Spleen (tissue), 11 donors: Measurements from ENCODE around the gene GBX2. TPM values are rescaled to one million over a fixed set of nuclear protein-coding genes. Genes with fewer than 3 reads are reported as not detected.

ENCODE experiments used
- DNase-seq: peaks from one replicate; pipeline ENCODE4 v3.0.0-alpha.2; 2020
- H3K27ac ChIP-seq, 8 donors: fragments of 200-600 bp; sonication (generic) in 7 of 8; 1 replicate in 4 of 8; 2 replicates in 4 of 8; pipeline versions ENCODE4 v1.5.0 to v1.8.0; 2016 to 2021; ENCODE audit warnings: inconsistent platforms in 4 of 8, mild to moderate bottlenecking in 4 of 8, moderate library complexity in 1 of 8
- H3K27me3 ChIP-seq, 7 donors: fragments of 200-600 bp; sonication (generic) in 6 of 7; replicated peaks in 1 of 7; 1 replicate in 4 of 7; 2 replicates in 3 of 7; pipeline versions ENCODE4 v1.5.0 to v1.8.0; 2016 to 2021; ENCODE audit warnings: inconsistent platforms in 3 of 7, mild to moderate bottlenecking in 1 of 7
- H3K36me3 ChIP-seq, 6 donors: fragments of 200-600 bp; sonication (generic) in 5 of 6; 1 replicate in 4 of 6; 2 replicates in 2 of 6; pipeline versions ENCODE4 v1.5.0 to v1.8.0; 2016 to 2021; ENCODE audit warnings: inconsistent platforms in 2 of 6
- H3K4me1 ChIP-seq, 6 donors: fragments of 200-600 bp; sonication (generic) in 5 of 6; 1 replicate in 3 of 6; 2 replicates in 3 of 6; pipeline versions ENCODE4 v1.5.0 to v1.8.0; 2016 to 2021; ENCODE audit warnings: inconsistent platforms in 3 of 6
- H3K4me3 ChIP-seq, 8 donors: fragments of 200-600 bp; sonication (generic) in 7 of 8; 1 replicate in 4 of 8; 2 replicates in 4 of 8; pipeline versions ENCODE4 v1.5.0 to v1.8.0; 2016 to 2021; ENCODE audit warnings: inconsistent platforms in 4 of 8, mild to moderate bottlenecking in 4 of 8, moderate library complexity in 2 of 8
- H3K9me3 ChIP-seq, 8 donors: fragments of 200-600 bp; sonication (generic) in 7 of 8; 1 replicate in 4 of 8; 2 replicates in 4 of 8; pipeline versions ENCODE4 v1.5.0 to v1.8.0; 2016 to 2021; ENCODE audit warnings: inconsistent platforms in 4 of 8
- CTCF ChIP-seq, 11 experiments: fragments of 200-600 bp in 7 of 11; fragments of 450-650 bp in 4 of 11; sonication (generic) in 4 of 11; IDR thresholded peaks in 8 of 11; conservative IDR thresholded peaks in 3 of 11; 1 replicate in 7 of 11; 2 replicates in 4 of 11; pipeline versions ENCODE4 v1.4.0 to v1.8.0; 2016 to 2021; ENCODE audit warnings: antibody characterized with exemption in 11 of 11, inconsistent platforms in 4 of 11, mild to moderate bottlenecking in 1 of 11
- POLR2A ChIP-seq, 3 donors: fragments of 450-650 bp; IDR thresholded peaks; one replicate each; pipeline ENCODE4 v1.5.1; 2017; ENCODE audit warnings: antibody characterized with exemption in 3 of 3, mild to moderate bottlenecking in 1 of 3
- POLR2AphosphoS5 ChIP-seq, 3 donors: sonication (generic); formaldehyde crosslinking; IDR thresholded peaks; one replicate each; pipeline ENCODE4 v1.5.1; 2017; ENCODE audit warnings: antibody characterized with exemption in 3 of 3
- WGBS, 5 donors: extraction: QIAGEN DNeasy Blood & Tissue Kit in 3 of 5; methylation state at CpG; one replicate each; pipeline versions ENCODE4 v1.1.5 to v1.1.7; 2013 to 2018; 5-methylcytosine and 5-hydroxymethylcytosine counted together
- intact Hi-C: fragments of 100-400 bp; cut with DNase I; formaldehyde crosslinking; loops from one replicate; pipeline ENCODE4 v1.15.0; 2023; ENCODE audit warnings: low total_unique reads
- polyA plus RNA-seq, 3 donors: library from polyadenylated mRNA; stranded (reverse); fragments of 200-250 nt; gene quantifications; one replicate each; pipeline ENCODE4 v1.2.1, GENCODE V29; 2013
- total RNA-seq, 7 donors: library from RNA; depleted of rRNA in 3 of 7; stranded (reverse); fragments of >200 nt in 3 of 7; fragmentation: NEBNext Ultra II Directional in 4 of 7; extraction: Animal tissue kit (Norgen Biotek cat#: 25700) in 4 of 7; gene quantifications; one replicate each; pipeline versions ENCODE4 v1.1.0 to v1.2.1, GENCODE V29; 2016 to 2021
- donor health status: healthy with polysubstance abuse.
- donor health status: DM: no; HTN: no; CAD: no; lungs with moderate emphysema.
- donor health status: DM: no; HTN: no; CAD: no.
- donor health status: Bipolar disorder and iron deficiency.
- donor health status: healthy.
- donor health status: DM: no; HTN: no; CAD: no.
- donor health status: DM: yes; HTN: yes; CAD: no.

The GBX2 gene
- total and polyA plus RNA-seq, 10 donors, result 0.69 TPM; not detected in 9

GRCh38 chr2:236210536-236210935 is 42.4 kb upstream of the GBX2 start:
- H3K27me3 ChIP-seq, result peaks cover 0 to 62% (median 7%) of the 10 kb centered on the region in 7 donors
- H3K4me3 ChIP-seq, result no peak overlapping the region
- no peak overlapping the region for H3K27ac ChIP-seq
- no peaks in the 10 kb centered on the region for H3K36me3 ChIP-seq
- TF ChIP-seq POLR2AphosphoS5 (IDR thresholded peaks at IDR 0.05), result no peak
- no peak for TF ChIP-seq POLR2A (IDR thresholded peaks at IDR 0.05)
- TF ChIP-seq CTCF (IDR thresholded peaks at IDR 0.05 in 8 of 11, conservative IDR thresholded peaks at IDR 0.05 in 3 of 11), result no peak
- H3K9me3 ChIP-seq, result peaks cover 0 to 24% (median 12%) of the 10 kb centered on the region in 8 donors
- no peak for DNase-seq
- H3K4me1 ChIP-seq, result no peaks in the 10 kb centered on the region
- intact Hi-C loops, result no loop called here
- 71 to 83% (median 76%) methylated on average over 8 of the region's 8 CpGs for WGBS, 5 donors

- H3K9me3 ChIP-seq, result peaks cover 0 to 29% (median 17%) of the 10 kb centered on the region in 8 donors
- no peaks in the 10 kb centered on the region for H3K36me3 ChIP-seq
- H3K27ac ChIP-seq, result no peak overlapping the region
- peaks cover 0 to 61% (median 7%) of the 10 kb centered on the region in 7 donors for H3K27me3 ChIP-seq
- no peaks in the 10 kb centered on the region for H3K4me1 ChIP-seq
- intact Hi-C loops, result no loop called here
- TF ChIP-seq POLR2A (IDR thresholded peaks at IDR 0.05) (no peak), CTCF (IDR thresholded peaks at IDR 0.05 in 8 of 11, conservative IDR thresholded peaks at IDR 0.05 in 3 of 11) (no peak), POLR2AphosphoS5 (IDR thresholded peaks at IDR 0.05) (no peak)
- no peak for DNase-seq
- no peak overlapping the region for H3K4me3 ChIP-seq
- WGBS, 5 donors, result 74 to 84% (median 76%) methylated on average over 5 of the region's 5 CpGs
Observed at GRCh38 chr2:236209996-236210395, 41.8 kb upstream of the GBX2 start.

- peaks cover 0 to 58% (median 7%) of the 10 kb centered on the region in 7 donors for H3K27me3 ChIP-seq
- intact Hi-C loops, result no loop called here
- no peaks in the 10 kb centered on the region for H3K4me1 ChIP-seq
- no peak overlapping the region for H3K27ac ChIP-seq
- 64 to 69% (median 68%) methylated on average over 6 of the region's 6 CpGs for WGBS, 5 donors
- no peak for TF ChIP-seq CTCF (IDR thresholded peaks at IDR 0.05 in 8 of 11, conservative IDR thresholded peaks at IDR 0.05 in 3 of 11)
- no peak for TF ChIP-seq POLR2A (IDR thresholded peaks at IDR 0.05)
- TF ChIP-seq POLR2AphosphoS5 (IDR thresholded peaks at IDR 0.05), result no peak
- no peak for DNase-seq
- peaks cover 0 to 34% (median 18%) of the 10 kb centered on the region in 8 donors for H3K9me3 ChIP-seq
- no peak overlapping the region for H3K4me3 ChIP-seq
- no peaks in the 10 kb centered on the region for H3K36me3 ChIP-seq
Observed at GRCh38 chr2:236209535-236209934, 41.3 kb upstream of the GBX2 start.

- WGBS, 5 donors, result 70 to 82% (median 77%) methylated on average over 28 of the region's 28 CpGs
- H3K4me3 ChIP-seq, result no peak overlapping the region
- intact Hi-C loops, result no loop called here
Observed at GRCh38 chr2:236208019-236208926, 40.1 kb upstream of the GBX2 start.

More at GRCh38 chr2:236208019-236208926, 40.1 kb upstream of the GBX2 start:
- TF ChIP-seq CTCF (IDR thresholded peaks at IDR 0.05 in 8 of 11, conservative IDR thresholded peaks at IDR 0.05 in 3 of 11) (no peak), POLR2A (IDR thresholded peaks at IDR 0.05) (no peak), POLR2AphosphoS5 (IDR thresholded peaks at IDR 0.05) (no peak)
- Histone ChIP-seq H3K27me3 (peaks cover 0 to 56% (median 0%) of the 10 kb centered on the region in 7 donors), H3K36me3 (no peaks in the 10 kb centered on the region), H3K9me3 (peaks cover 0 to 41% (median 18%) of the 10 kb centered on the region in 8 donors), H3K4me1 (no peaks in the 10 kb centered on the region), H3K27ac (no peak overlapping the region)
- no peak for DNase-seq
